MM.1S (cell line): ENCODE data around the gene RXYLT1.

Experiments used
- DNase-seq: peaks from one replicate; pipeline ENCODE4 v3.0.0-alpha.2; 2015
- H2AFZ ChIP-seq: fragments of 300-600 bp; sonication (generic); 2 replicates; pipeline ENCODE4 v1.6.0; 2016; ENCODE audit warnings: antibody characterized with exemption, low read length
- H3F3A ChIP-seq: fragments of 300-600 bp; sonication (generic); 2 replicates; pipeline ENCODE4 v1.6.1; 2016; ENCODE audit warnings: mild to moderate bottlenecking, antibody characterized with exemption, low read length, moderate library complexity, mixed read lengths; ENCODE audit not compliant: insufficient read depth
- H3K27ac ChIP-seq: fragments of 300-600 bp; sonication (generic); 2 replicates; pipeline ENCODE4 v1.5.1; 2016; ENCODE audit warnings: mild to moderate bottlenecking, low read length
- H3K27me3 ChIP-seq: fragments of 300-600 bp; sonication (generic); replicated peaks from 2 replicates; pipeline ENCODE4 v1.6.0; 2016; ENCODE audit warnings: low read length; ENCODE audit not compliant: insufficient read depth
- H3K36me3 ChIP-seq: fragments of 300-600 bp; sonication (generic); replicated peaks from 2 replicates; pipeline ENCODE4 v1.6.1; 2016; ENCODE audit warnings: mild to moderate bottlenecking, low read length, mixed read lengths; ENCODE audit not compliant: insufficient read depth
- H3K4me1 ChIP-seq: fragments of 300-600 bp; sonication (generic); 2 replicates; pipeline ENCODE4 v1.6.1; 2016; ENCODE audit warnings: low read length, mixed read lengths
- H3K4me2 ChIP-seq: fragments of 300-600 bp; sonication (generic); 2 replicates; pipeline ENCODE4 v1.6.0; 2016; ENCODE audit warnings: low read depth, low read length
- H3K4me3 ChIP-seq: fragments of 300-600 bp; sonication (generic); 2 replicates; pipeline ENCODE4 v1.5.1; 2016; ENCODE audit warnings: low read length, mixed read lengths
- H3K79me2 ChIP-seq: fragments of 300-600 bp; sonication (generic); 2 replicates; pipeline ENCODE4 v1.6.1; 2016; ENCODE audit warnings: mixed run types, low read length, mixed read lengths
- H3K9ac ChIP-seq: fragments of 300-600 bp; sonication (generic); 2 replicates; pipeline ENCODE4 v1.6.1; 2016; ENCODE audit warnings: low read length, mixed read lengths
- H3K9me2 ChIP-seq: fragments of 300-600 bp; sonication (generic); replicated peaks from 2 replicates; pipeline ENCODE4 v1.6.1; 2016; ENCODE audit warnings: mild to moderate bottlenecking, low read length, mixed read lengths; ENCODE audit not compliant: insufficient read depth
- H3K9me3 ChIP-seq: fragments of 300-600 bp; sonication (generic); replicated peaks from 2 replicates; pipeline ENCODE4 v1.6.1; 2016; ENCODE audit warnings: mild to moderate bottlenecking, low read length, mixed read lengths; ENCODE audit not compliant: insufficient read depth
- H4K20me1 ChIP-seq: fragments of 300-600 bp; sonication (generic); 2 replicates; pipeline ENCODE4 v1.6.1; 2016; ENCODE audit warnings: mild to moderate bottlenecking, low read length, moderate library complexity, mixed read lengths; ENCODE audit not compliant: insufficient read depth
- CTCF ChIP-seq: fragments of 300-600 bp; sonication (generic); IDR thresholded peaks from 2 replicates; pipeline ENCODE4 v1.5.1; 2016; ENCODE audit warnings: antibody characterized with exemption, low read length, mixed read lengths
- EZH2 ChIP-seq: fragments of 300-600 bp; sonication (generic); optimal IDR thresholded peaks from 2 replicates; pipeline ENCODE3; 2017; ENCODE audit warnings: low read depth, mild to moderate bottlenecking, antibody characterized with exemption, low read length, mixed read lengths
- EZH2phosphoT487 ChIP-seq: fragments of 300-600 bp; sonication (generic); IDR thresholded peaks from 2 replicates; pipeline ENCODE4 v1.6.1; 2018; ENCODE audit warnings: antibody characterized with exemption, low read length

The RXYLT1 gene

DNA sequence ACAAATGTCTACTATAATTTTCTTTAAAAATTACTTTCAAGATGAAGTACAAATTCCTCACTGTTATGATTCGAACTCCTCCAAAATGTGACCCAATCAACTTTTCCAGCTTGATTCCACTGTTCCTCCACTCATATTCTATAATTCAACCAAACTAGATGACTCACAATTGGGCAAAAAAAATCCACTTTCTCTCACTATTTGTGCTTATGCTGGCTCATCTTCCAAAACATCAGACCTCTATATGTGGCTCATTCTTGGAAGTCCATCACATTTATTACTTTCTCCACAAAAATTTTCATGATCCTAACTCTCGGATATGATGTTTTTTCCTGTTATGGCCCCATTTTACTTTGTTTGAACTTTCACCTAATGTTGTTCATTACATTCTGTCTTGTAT is 26.9 kb upstream of the RXYLT1 start:
- Histone ChIP-seq H3K27me3 (no peaks in the 10 kb centered on the region), H3K9ac (no peak overlapping the region), H3F3A (no peaks in the 10 kb centered on the region), H3K36me3 (no peaks in the 10 kb centered on the region), H3K9me3 (no peaks in the 10 kb centered on the region), H3K27ac (no peak overlapping the region), H4K20me1 (no peaks in the 10 kb centered on the region), H2AFZ (no peak overlapping the region), H3K79me2 (no peaks in the 10 kb centered on the region), H3K4me3 (no peak overlapping the region), H3K4me2 (no peak overlapping the region), H3K9me2 (no peaks in the 10 kb centered on the region), H3K4me1 (0 out of 2 replicates have a peak, but pooled peaks cover 3% of the 10 kb centered on the region)
- no peak for DNase-seq
- no peak for TF ChIP-seq EZH2phosphoT487
- TF ChIP-seq CTCF = no peak
- TF ChIP-seq EZH2 = no peak

DNA sequence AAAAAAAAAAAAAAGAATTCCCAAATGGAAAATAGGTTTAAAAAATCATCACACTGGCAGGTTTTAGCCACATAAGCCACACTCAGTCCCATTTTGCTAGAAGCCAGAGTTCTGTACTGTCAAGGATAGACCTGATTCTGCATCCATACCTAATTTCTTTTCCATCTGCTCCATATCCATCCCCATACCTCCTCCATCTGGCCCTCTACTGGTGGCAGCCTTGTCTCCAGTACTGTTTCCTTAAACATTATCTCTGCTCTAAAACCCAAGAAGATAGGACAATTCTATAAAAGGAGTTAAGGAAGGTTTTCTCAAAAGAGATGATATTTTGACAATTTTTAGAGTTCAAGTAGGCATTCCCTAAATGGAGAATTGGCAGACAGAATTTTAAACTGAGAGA is 26.0 kb upstream of the RXYLT1 start:
- Histone ChIP-seq H3K79me2 (no peaks in the 10 kb centered on the region), H4K20me1 (no peaks in the 10 kb centered on the region), H2AFZ (no peak overlapping the region), H3K27ac (no peak overlapping the region), H3K4me2 (no peak overlapping the region), H3F3A (no peaks in the 10 kb centered on the region), H3K9me2 (no peaks in the 10 kb centered on the region), H3K36me3 (no peaks in the 10 kb centered on the region), H3K9me3 (no peaks in the 10 kb centered on the region), H3K4me3 (no peak overlapping the region), H3K9ac (no peak overlapping the region), H3K4me1 (0 out of 2 replicates have a peak, but pooled peaks cover 3% of the 10 kb centered on the region), H3K27me3 (no peaks in the 10 kb centered on the region)
- no peak for DNase-seq
- TF ChIP-seq EZH2 = no peak
- no peak for TF ChIP-seq CTCF
- no peak for TF ChIP-seq EZH2phosphoT487

GRCh38 chr12:63764481-63764880 is 15.2 kb upstream of the RXYLT1 start:
- no peak overlapping the region for H3K4me2 ChIP-seq
- no peak overlapping the region for H3K4me3 ChIP-seq
- H4K20me1 ChIP-seq = no peaks in the 10 kb centered on the region
- no peaks in the 10 kb centered on the region for H3K4me1 ChIP-seq
- H2AFZ ChIP-seq = no peak overlapping the region
- no peak overlapping the region for H3K27ac ChIP-seq
- no peaks in the 10 kb centered on the region for H3K9me3 ChIP-seq
- no peaks in the 10 kb centered on the region for H3F3A ChIP-seq
- H3K36me3 ChIP-seq = no peaks in the 10 kb centered on the region
- no peaks in the 10 kb centered on the region for H3K9me2 ChIP-seq
- no peaks in the 10 kb centered on the region for H3K79me2 ChIP-seq
- TF ChIP-seq EZH2phosphoT487 (no peak), EZH2 (no peak), CTCF (no peak)
- H3K27me3 ChIP-seq = no peaks in the 10 kb centered on the region
- H3K9ac ChIP-seq = no peak overlapping the region
- no peak for DNase-seq

- Histone ChIP-seq H4K20me1 (no peaks in the 10 kb centered on the region), H3K9me2 (no peaks in the 10 kb centered on the region), H2AFZ (no peak overlapping the region), H3F3A (no peaks in the 10 kb centered on the region), H3K4me1 (no peaks in the 10 kb centered on the region), H3K4me2 (no peak overlapping the region), H3K27ac (no peak overlapping the region), H3K27me3 (no peaks in the 10 kb centered on the region), H3K79me2 (no peaks in the 10 kb centered on the region), H3K9ac (no peak overlapping the region), H3K9me3 (no peaks in the 10 kb centered on the region), H3K4me3 (no peak overlapping the region), H3K36me3 (no peaks in the 10 kb centered on the region)
- peak; percentile 26 for TF ChIP-seq CTCF
- no peak for TF ChIP-seq EZH2
- DNase-seq = no peak
Measured at GRCh38 chr12:63766498-63766897, 13.2 kb upstream of the RXYLT1 start.
